Keratinocyte (primary cell): ENCODE results near the gene CGB5. TPM values are rescaled to one million over a fixed set of nuclear protein-coding genes. Genes with fewer than 3 reads are reported as not detected.

Experiments used
- DNase-seq: peaks from one replicate; pipeline ENCODE4 v3.0.0-alpha.2; 2011; ENCODE audit warnings: low read depth, missing footprints, low spot score
- FAIRE-seq: peaks from 2 replicates; lab custom pipeline; 2011; peaks lifted over from hg19 to GRCh38; lab: Jason Lieb, UNC
- H2AFZ ChIP-seq: 2 replicates; pipeline ENCODE4 v1.6.0; 2012; ENCODE audit warnings: low read length, control low read depth, inconsistent platforms; ENCODE audit not compliant: control insufficient read depth
- H3K27ac ChIP-seq: 2 replicates; pipeline ENCODE4 v1.5.1; 2011; ENCODE audit warnings: low read length; ENCODE audit not compliant: control insufficient read depth, insufficient read depth
- H3K27me3 ChIP-seq: 3 replicates; pipeline ENCODE4 v1.6.0; 2011; ENCODE audit warnings: low read length; ENCODE audit not compliant: control insufficient read depth, insufficient read depth; ENCODE audit errors: extremely low read depth
- H3K36me3 ChIP-seq, 2 experiments: 2 replicates in 1 of 2; 3 replicates in 1 of 2; pipeline ENCODE4 v1.5.1; 2011; ENCODE audit warnings: low read length in 2 of 2, mild to moderate bottlenecking in 1 of 2; ENCODE audit not compliant: control insufficient read depth in 2 of 2, insufficient read depth in 2 of 2; ENCODE audit errors: extremely low read depth in 1 of 2
- H3K4me1 ChIP-seq: 3 replicates; pipeline ENCODE4 v1.5.1; 2011; ENCODE audit warnings: low read length; ENCODE audit not compliant: control insufficient read depth, insufficient read depth; ENCODE audit errors: extremely low read depth
- H3K4me2 ChIP-seq: 3 replicates; pipeline ENCODE4 v1.6.0; 2011; ENCODE audit warnings: low read depth, low read length; ENCODE audit not compliant: control insufficient read depth, insufficient read depth; ENCODE audit errors: extremely low read depth
- H3K4me3 ChIP-seq, 3 experiments: fragments of 200-600 bp in 1 of 3; sonication (generic) in 1 of 3; 2 replicates in 2 of 3; 3 replicates in 1 of 3; pipeline ENCODE4 v1.5.1; 2011 to 2016; ENCODE audit warnings: low read length in 3 of 3, mild to moderate bottlenecking in 3 of 3, control low read depth in 2 of 3, inconsistent platforms in 1 of 3, low read depth in 1 of 3, mixed read lengths in 1 of 3, mixed run types in 1 of 3, moderate library complexity in 1 of 3; ENCODE audit not compliant: control insufficient read depth in 2 of 3, insufficient read depth in 2 of 3; ENCODE audit errors: extremely low read depth in 1 of 3
- H3K79me2 ChIP-seq: 2 replicates; pipeline ENCODE4 v1.6.0; 2012; ENCODE audit warnings: low read length; ENCODE audit not compliant: control insufficient read depth, insufficient read depth
- H3K9ac ChIP-seq: 3 replicates; pipeline ENCODE4 v1.6.0; 2011; ENCODE audit warnings: low read length; ENCODE audit not compliant: control insufficient read depth, insufficient read depth; ENCODE audit errors: extremely low read depth
- H3K9me1 ChIP-seq: 3 replicates; pipeline ENCODE4 v1.6.0; 2011; ENCODE audit warnings: low read length; ENCODE audit not compliant: control insufficient read depth, insufficient read depth; ENCODE audit errors: extremely low read depth
- H3K9me3 ChIP-seq: 2 replicates; pipeline ENCODE4 v1.5.1; 2012; ENCODE audit warnings: low read depth, low read length; ENCODE audit not compliant: control insufficient read depth
- H4K20me1 ChIP-seq: 3 replicates; pipeline ENCODE4 v1.6.0; 2011; ENCODE audit warnings: low read length; ENCODE audit not compliant: control insufficient read depth, insufficient read depth; ENCODE audit errors: extremely low read depth
- CTCF ChIP-seq, 3 experiments: IDR thresholded peaks in 1 of 3; conservative IDR thresholded peaks in 1 of 3; optimal IDR thresholded peaks in 1 of 3; 2 replicates in 2 of 3; 3 replicates in 1 of 3; pipeline versions ENCODE3 to v1.5.1; 2011; ENCODE audit warnings: low read length in 3 of 3, mild to moderate bottlenecking in 3 of 3, moderate library complexity in 2 of 3, control low read depth in 1 of 3, inconsistent platforms in 1 of 3; ENCODE audit not compliant: insufficient read depth in 2 of 3; ENCODE audit errors: extremely low read depth in 1 of 3
- EZH2 ChIP-seq: IDR thresholded peaks from one replicate; pipeline ENCODE4 v1.6.1; 2012; ENCODE audit warnings: inconsistent platforms, mild to moderate bottlenecking, low read length, moderate library complexity
- dilution Hi-C: fragments of 300-500 bp; cut with MboI; formaldehyde crosslinking; loops from one replicate; pipeline ENCODE4 v1.7.0; 2020; ENCODE audit warnings: low sequenced_read_pairs; ENCODE audit not compliant: extremely low pct_ligation_motif_present
- polyA plus RNA-seq, 5 experiments: library from polyadenylated mRNA; depleted of rRNA in 3 of 5; stranded (reverse) in 3 of 5; stranded (forward) in 1 of 5; unstranded in 1 of 5; fragments of >200 nt; gene quantifications; 1 replicate in 1 of 5; 2 replicates in 3 of 5; 3 replicates in 1 of 5; pipeline versions ENCODE4 v1.2.1 to v1.2.3, GENCODE V29; 2011 to 2012; ENCODE audit warnings: missing spikeins in 2 of 5, low read depth in 1 of 5, low replicate concordance in 1 of 5

CGB5 gene
- polyA plus RNA-seq, 1 donor (not counting 4 experiments of a cell fraction or from before 2014, with no cell fraction given) = 0.21 TPM

- Histone ChIP-seq H3K36me3 (peaks cover 0 to 4% of the 10 kb centered on the region in 2 experiments), H3K27me3 (peaks cover 38% of the 10 kb centered on the region), H4K20me1 (no peaks in the 10 kb centered on the region), H3K9me1 (no peaks in the 10 kb centered on the region), H3K9ac (no peak overlapping the region), H3K9me3 (no peaks in the 10 kb centered on the region), H3K27ac (no peak overlapping the region), H2AFZ (no peak overlapping the region), H3K4me3 (no peak overlapping the region), H3K4me1 (peaks cover 12% of the 10 kb centered on the region), H3K79me2 (no peaks in the 10 kb centered on the region), H3K4me2 (no peak overlapping the region)
- dilution Hi-C loops = no loop called here
- DNase-seq = no peak
- TF ChIP-seq CTCF (optimal IDR thresholded peaks at IDR 0.05 in 1 of 3, IDR thresholded peaks at IDR 0.05 in 1 of 3, conservative IDR thresholded peaks at IDR 0.05 in 1 of 3; ENCODE audit: extremely low read depth in 1 of 3, insufficient read depth in 2 of 3, low read length in 3 of 3) (no peak), EZH2 (no peak)
- FAIRE-seq = no peak
These were observed 23.9 kb downstream of the CGB5 start for GRCh38 chr19:49067554-49067953.

GRCh38 chr19:49069026-49069425, 25.4 kb downstream of the CGB5 start:
- Histone ChIP-seq H3K36me3 (no peaks in the 10 kb centered on the region), H3K4me2 (no peak overlapping the region), H3K9me1 (no peaks in the 10 kb centered on the region), H4K20me1 (no peaks in the 10 kb centered on the region), H3K9ac (no peak overlapping the region), H3K4me1 (peaks cover 9% of the 10 kb centered on the region), H3K79me2 (no peaks in the 10 kb centered on the region), H3K27me3 (peaks cover 52% of the 10 kb centered on the region), H3K9me3 (no peaks in the 10 kb centered on the region), H3K27ac (no peak overlapping the region), H3K4me3 (no peak overlapping the region), H2AFZ (no peak overlapping the region)
- FAIRE-seq (no peak), DNase-seq (no peak)
- no peak for TF ChIP-seq EZH2
- no peak for TF ChIP-seq CTCF (optimal IDR thresholded peaks at IDR 0.05 in 1 of 3, IDR thresholded peaks at IDR 0.05 in 1 of 3, conservative IDR thresholded peaks at IDR 0.05 in 1 of 3; ENCODE audit: extremely low read depth in 1 of 3, insufficient read depth in 2 of 3, low read length in 3 of 3)
- dilution Hi-C loops = no loop called here
